Mammary epithelial cell (primary cell): Measurements from ENCODE around the gene CCDC74A.
"Not testable (repeated sequence)": the region's sequence is repeated elsewhere in the genome, so short reads cannot be mapped to it uniquely, and the experiment has no call there.

Source experiments
- CTCF ChIP-seq, 2 donors: IDR thresholded peaks in 1 of 2; conservative IDR thresholded peaks in 1 of 2; 2 replicates each; pipeline ENCODE4 v1.5.1; 2011 to 2012; ENCODE audit warnings: inconsistent platforms in 2 of 2, low read length in 2 of 2, mild to moderate bottlenecking in 2 of 2, control low read depth in 1 of 2, low read depth in 1 of 2; ENCODE audit not compliant: insufficient read depth in 1 of 2; ENCODE audit errors: extremely low read depth in 1 of 2
- EZH2 ChIP-seq: IDR thresholded peaks from 2 replicates; pipeline ENCODE4 v1.6.1; 2012; ENCODE audit warnings: low read length, inconsistent platforms, borderline replicate concordance

- not testable (repeated sequence) for TF ChIP-seq CTCF (conservative IDR thresholded peaks at IDR 0.05 in 1 of 2, IDR thresholded peaks at IDR 0.05 in 1 of 2; ENCODE audit: extremely low read depth in 1 of 2, insufficient read depth in 1 of 2, low read depth in 1 of 2, low read length in 2 of 2); EZH2
Observed at GRCh38 chr2:131498321-131498973, 29.2 kb upstream of the CCDC74A start.
